GM12878 (cell line): ENCODE results near the gene MYO15A. TPM values are rescaled to one million over a fixed set of nuclear protein-coding genes. Genes with fewer than 3 reads are reported as not detected.

Source experiments
- ASH2L ChIP-seq: fragments of 300-600, 200-600 bp; sonication (generic); IDR thresholded peaks from 2 replicates; pipeline ENCODE4 v1.6.1; 2017; ENCODE audit warnings: low read depth, mild to moderate bottlenecking, borderline replicate concordance
- CHD1 ChIP-seq: IDR thresholded peaks from 2 replicates; pipeline ENCODE4 v1.6.1; 2012; ENCODE audit warnings: low read depth, low read length, improper control_type of control experiment
- FOS ChIP-seq: IDR thresholded peaks from 3 replicates; pipeline ENCODE4 v1.6.1; 2011; ENCODE audit warnings: borderline replicate concordance; ENCODE audit not compliant: insufficient read length; ENCODE audit errors: extremely low read depth
- GATAD2B ChIP-seq: fragments of 450-650 bp; conservative IDR thresholded peaks from 2 replicates; pipeline ENCODE4 v1.6.1; 2017; ENCODE audit warnings: low read depth, mild to moderate bottlenecking, moderate library complexity
- HCFC1 ChIP-seq: fragments of 150-350 bp; IDR thresholded peaks from 2 replicates; pipeline ENCODE4 v1.6.1; 2014; ENCODE audit warnings: low read length
- HDAC6 ChIP-seq: fragments of 200-600 bp; sonication (generic); IDR thresholded peaks from one replicate; pipeline ENCODE4 v1.8.0; 2017; ENCODE audit warnings: antibody characterized with exemption; ENCODE audit not compliant: unreplicated experiment
- NRF1 ChIP-seq: conservative IDR thresholded peaks from 2 replicates; pipeline ENCODE4 v1.6.1; 2011; ENCODE audit warnings: mild to moderate bottlenecking, low read depth, low read length, improper control_type of control experiment
- SIX5 ChIP-seq: IDR thresholded peaks from 2 replicates; pipeline ENCODE4 v1.6.1; 2011; ENCODE audit warnings: mild to moderate bottlenecking, low read depth, low read length, moderate library complexity; ENCODE audit not compliant: severe bottlenecking
- SMAD1 ChIP-seq: fragments of 450-650 bp; IDR thresholded peaks from 2 replicates; pipeline ENCODE4 v1.6.1; 2018; ENCODE audit warnings: mild to moderate bottlenecking, low read depth; ENCODE audit not compliant: partially characterized antibody
- TCF3 ChIP-seq: IDR thresholded peaks from 2 replicates; pipeline ENCODE4 v1.6.1; 2012; ENCODE audit warnings: low read depth, mild to moderate bottlenecking, low read length, borderline replicate concordance; ENCODE audit not compliant: insufficient read depth
- ZNF274 ChIP-seq: IDR thresholded peaks from one replicate; pipeline ENCODE4 v1.8.0; 2011; ENCODE audit not compliant: insufficient read length, insufficient read depth
- polyA plus RNA-seq, 11 experiments: library from polyadenylated mRNA; depleted of rRNA in 4 of 11; unstranded in 6 of 11; stranded (reverse) in 5 of 11; fragments of >200 nt; fragmentation: Nextera tagmentation in 4 of 11; fragmentation: Illumina TruSeq in 1 of 11; extraction: Ambion mirVana in 4 of 11; extraction: Trizol in 1 of 11; gene quantifications; 1 replicate in 1 of 11; 2 replicates in 10 of 11; pipeline versions ENCODE4 v1.2.1 to v1.2.3, GENCODE V29; 2011 to 2016; ENCODE audit warnings: inconsistent platforms in 2 of 11, missing spikeins in 2 of 11, low read depth in 1 of 11
- total RNA-seq, 4 experiments: library from RNA; depleted of rRNA in 3 of 4; stranded (reverse); fragments of >200 nt in 3 of 4; fragmentation: Illumina TruSeq in 1 of 4; extraction: Trizol in 1 of 4; gene quantifications; 2 replicates each; pipeline versions ENCODE4 v1.2.1 to v1.2.3, GENCODE V29; 2013 to 2021
- TF ChIP-seq, protein P1 (sequence below): fragments of 450-650 bp; IDR thresholded peaks from 2 replicates; pipeline ENCODE4 v1.6.1; 2018; ENCODE audit warnings: borderline replicate concordance, mild to moderate bottlenecking; ENCODE audit not compliant: partially characterized antibody
- TF ChIP-seq, protein P2 (sequence below): IDR thresholded peaks from 2 replicates; pipeline ENCODE4 v1.6.1; 2011; ENCODE audit warnings: borderline replicate concordance, low read depth, mild to moderate bottlenecking, moderate library complexity, low read length; ENCODE audit not compliant: insufficient read depth, poor library complexity, severe bottlenecking
- TF ChIP-seq, protein P3 (sequence below): fragments of 450-650 bp; IDR thresholded peaks from 2 replicates; pipeline ENCODE4 v1.6.1; 2017; ENCODE audit warnings: low read depth, mild to moderate bottlenecking, moderate library complexity
- TF ChIP-seq, protein P4 (sequence below): IDR thresholded peaks from 2 replicates; pipeline ENCODE4 v1.6.1; 2011; ENCODE audit warnings: mild to moderate bottlenecking, low read depth, low read length, moderate library complexity; ENCODE audit not compliant: insufficient replicate concordance
- TF ChIP-seq, protein P5 (sequence below): fragments of 150-350 bp; IDR thresholded peaks from 2 replicates; pipeline ENCODE4 v1.6.1; 2014; ENCODE audit warnings: mild to moderate bottlenecking, low read depth, low read length
- TF ChIP-seq, protein P6 (sequence below): fragments of 150-350 bp; IDR thresholded peaks from 2 replicates; pipeline ENCODE4 v1.6.1; 2016; ENCODE audit warnings: low read depth, low read length

The MYO15A gene
- total and polyA plus RNA-seq, 10 of the 15 experiments (the other 5 are each of a cell fraction or from before 2014, with no cell fraction given): 0.03 to 0.77 (median 0.21) TPM; not detected in 4

DNA sequence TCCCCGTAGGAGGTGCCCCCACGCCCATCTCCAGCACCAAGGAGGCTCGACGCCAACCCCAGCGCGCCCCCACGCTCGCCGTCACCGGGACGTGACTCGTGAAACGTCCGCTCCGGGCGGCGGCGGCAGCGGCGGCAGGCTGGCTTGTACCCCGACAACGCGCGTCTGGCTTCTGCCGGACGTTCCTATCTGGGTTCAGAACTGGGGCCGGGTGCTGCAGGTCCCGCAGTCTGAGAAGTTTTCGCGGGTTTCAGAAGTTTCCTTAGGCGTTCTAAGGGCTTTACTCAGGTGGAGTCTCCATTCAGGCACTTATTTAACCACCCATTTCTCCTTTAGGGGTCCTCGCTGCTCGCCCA, 74.4 kb downstream of the MYO15A start (continued):
- TF ChIP-seq, protein P1, sequence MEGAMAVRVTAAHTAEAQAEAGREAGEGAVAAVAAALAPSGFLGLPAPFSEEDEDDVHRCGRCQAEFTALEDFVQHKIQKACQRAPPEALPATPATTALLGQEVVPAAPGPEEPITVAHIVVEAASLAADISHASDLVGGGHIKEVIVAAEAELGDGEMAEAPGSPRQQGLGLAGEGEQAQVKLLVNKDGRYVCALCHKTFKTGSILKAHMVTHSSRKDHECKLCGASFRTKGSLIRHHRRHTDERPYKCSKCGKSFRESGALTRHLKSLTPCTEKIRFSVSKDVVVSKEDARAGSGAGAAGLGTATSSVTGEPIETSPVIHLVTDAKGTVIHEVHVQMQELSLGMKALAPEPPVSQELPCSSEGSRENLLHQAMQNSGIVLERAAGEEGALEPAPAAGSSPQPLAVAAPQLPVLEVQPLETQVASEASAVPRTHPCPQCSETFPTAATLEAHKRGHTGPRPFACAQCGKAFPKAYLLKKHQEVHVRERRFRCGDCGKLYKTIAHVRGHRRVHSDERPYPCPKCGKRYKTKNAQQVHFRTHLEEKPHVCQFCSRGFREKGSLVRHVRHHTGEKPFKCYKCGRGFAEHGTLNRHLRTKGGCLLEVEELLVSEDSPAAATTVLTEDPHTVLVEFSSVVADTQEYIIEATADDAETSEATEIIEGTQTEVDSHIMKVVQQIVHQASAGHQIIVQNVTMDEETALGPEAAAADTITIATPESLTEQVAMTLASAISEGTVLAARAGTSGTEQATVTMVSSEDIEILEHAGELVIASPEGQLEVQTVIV: no peak
- TF ChIP-seq, protein P2, sequence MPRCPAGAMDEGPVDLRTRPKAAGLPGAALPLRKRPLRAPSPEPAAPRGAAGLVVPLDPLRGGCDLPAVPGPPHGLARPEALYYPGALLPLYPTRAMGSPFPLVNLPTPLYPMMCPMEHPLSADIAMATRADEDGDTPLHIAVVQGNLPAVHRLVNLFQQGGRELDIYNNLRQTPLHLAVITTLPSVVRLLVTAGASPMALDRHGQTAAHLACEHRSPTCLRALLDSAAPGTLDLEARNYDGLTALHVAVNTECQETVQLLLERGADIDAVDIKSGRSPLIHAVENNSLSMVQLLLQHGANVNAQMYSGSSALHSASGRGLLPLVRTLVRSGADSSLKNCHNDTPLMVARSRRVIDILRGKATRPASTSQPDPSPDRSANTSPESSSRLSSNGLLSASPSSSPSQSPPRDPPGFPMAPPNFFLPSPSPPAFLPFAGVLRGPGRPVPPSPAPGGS: no peak
- TF ChIP-seq SMAD1: no peak
- TF ChIP-seq GATAD2B: peak; percentile 12
- TF ChIP-seq SIX5: no peak
- TF ChIP-seq ASH2L: no peak
- TF ChIP-seq ZNF274: no peak
- TF ChIP-seq NRF1: no peak
- TF ChIP-seq TCF3: no peak
- TF ChIP-seq, protein P3, sequence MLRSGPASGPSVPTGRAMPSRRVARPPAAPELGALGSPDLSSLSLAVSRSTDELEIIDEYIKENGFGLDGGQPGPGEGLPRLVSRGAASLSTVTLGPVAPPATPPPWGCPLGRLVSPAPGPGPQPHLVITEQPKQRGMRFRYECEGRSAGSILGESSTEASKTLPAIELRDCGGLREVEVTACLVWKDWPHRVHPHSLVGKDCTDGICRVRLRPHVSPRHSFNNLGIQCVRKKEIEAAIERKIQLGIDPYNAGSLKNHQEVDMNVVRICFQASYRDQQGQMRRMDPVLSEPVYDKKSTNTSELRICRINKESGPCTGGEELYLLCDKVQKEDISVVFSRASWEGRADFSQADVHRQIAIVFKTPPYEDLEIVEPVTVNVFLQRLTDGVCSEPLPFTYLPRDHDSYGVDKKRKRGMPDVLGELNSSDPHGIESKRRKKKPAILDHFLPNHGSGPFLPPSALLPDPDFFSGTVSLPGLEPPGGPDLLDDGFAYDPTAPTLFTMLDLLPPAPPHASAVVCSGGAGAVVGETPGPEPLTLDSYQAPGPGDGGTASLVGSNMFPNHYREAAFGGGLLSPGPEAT: 0 out of 2 replicates have a peak, but pooled peaks have one; percentile 59
- no peak for TF ChIP-seq FOS
- TF ChIP-seq, protein P4, sequence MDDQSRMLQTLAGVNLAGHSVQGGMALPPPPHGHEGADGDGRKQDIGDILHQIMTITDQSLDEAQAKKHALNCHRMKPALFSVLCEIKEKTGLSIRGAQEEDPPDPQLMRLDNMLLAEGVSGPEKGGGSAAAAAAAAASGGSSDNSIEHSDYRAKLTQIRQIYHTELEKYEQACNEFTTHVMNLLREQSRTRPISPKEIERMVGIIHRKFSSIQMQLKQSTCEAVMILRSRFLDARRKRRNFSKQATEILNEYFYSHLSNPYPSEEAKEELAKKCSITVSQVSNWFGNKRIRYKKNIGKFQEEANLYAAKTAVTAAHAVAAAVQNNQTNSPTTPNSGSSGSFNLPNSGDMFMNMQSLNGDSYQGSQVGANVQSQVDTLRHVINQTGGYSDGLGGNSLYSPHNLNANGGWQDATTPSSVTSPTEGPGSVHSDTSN: no peak
- TF ChIP-seq, protein P5, sequence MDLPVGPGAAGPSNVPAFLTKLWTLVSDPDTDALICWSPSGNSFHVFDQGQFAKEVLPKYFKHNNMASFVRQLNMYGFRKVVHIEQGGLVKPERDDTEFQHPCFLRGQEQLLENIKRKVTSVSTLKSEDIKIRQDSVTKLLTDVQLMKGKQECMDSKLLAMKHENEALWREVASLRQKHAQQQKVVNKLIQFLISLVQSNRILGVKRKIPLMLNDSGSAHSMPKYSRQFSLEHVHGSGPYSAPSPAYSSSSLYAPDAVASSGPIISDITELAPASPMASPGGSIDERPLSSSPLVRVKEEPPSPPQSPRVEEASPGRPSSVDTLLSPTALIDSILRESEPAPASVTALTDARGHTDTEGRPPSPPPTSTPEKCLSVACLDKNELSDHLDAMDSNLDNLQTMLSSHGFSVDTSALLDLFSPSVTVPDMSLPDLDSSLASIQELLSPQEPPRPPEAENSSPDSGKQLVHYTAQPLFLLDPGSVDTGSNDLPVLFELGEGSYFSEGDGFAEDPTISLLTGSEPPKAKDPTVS: no peak
- peak; percentile 72 for TF ChIP-seq HDAC6
- TF ChIP-seq, protein P6, sequence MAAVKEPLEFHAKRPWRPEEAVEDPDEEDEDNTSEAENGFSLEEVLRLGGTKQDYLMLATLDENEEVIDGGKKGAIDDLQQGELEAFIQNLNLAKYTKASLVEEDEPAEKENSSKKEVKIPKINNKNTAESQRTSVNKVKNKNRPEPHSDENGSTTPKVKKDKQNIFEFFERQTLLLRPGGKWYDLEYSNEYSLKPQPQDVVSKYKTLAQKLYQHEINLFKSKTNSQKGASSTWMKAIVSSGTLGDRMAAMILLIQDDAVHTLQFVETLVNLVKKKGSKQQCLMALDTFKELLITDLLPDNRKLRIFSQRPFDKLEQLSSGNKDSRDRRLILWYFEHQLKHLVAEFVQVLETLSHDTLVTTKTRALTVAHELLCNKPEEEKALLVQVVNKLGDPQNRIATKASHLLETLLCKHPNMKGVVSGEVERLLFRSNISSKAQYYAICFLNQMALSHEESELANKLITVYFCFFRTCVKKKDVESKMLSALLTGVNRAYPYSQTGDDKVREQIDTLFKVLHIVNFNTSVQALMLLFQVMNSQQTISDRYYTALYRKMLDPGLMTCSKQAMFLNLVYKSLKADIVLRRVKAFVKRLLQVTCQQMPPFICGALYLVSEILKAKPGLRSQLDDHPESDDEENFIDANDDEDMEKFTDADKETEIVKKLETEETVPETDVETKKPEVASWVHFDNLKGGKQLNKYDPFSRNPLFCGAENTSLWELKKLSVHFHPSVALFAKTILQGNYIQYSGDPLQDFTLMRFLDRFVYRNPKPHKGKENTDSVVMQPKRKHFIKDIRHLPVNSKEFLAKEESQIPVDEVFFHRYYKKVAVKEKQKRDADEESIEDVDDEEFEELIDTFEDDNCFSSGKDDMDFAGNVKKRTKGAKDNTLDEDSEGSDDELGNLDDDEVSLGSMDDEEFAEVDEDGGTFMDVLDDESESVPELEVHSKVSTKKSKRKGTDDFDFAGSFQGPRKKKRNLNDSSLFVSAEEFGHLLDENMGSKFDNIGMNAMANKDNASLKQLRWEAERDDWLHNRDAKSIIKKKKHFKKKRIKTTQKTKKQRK: no peak
- TF ChIP-seq HCFC1: no peak
- no peak for TF ChIP-seq CHD1
